ENCODE measurements around the gene ADGRB2.

Gene ADGRB2

GRCh38 chr1:31762323-31762722 is 1.8 kb downstream of the ADGRB2 start:
- no peak for DNase-seq

- no peak for DNase-seq
These were observed 2.3 kb downstream of the ADGRB2 start for GRCh38 chr1:31761883-31762282.

- peak; percentile 37 to 46 for DNase-seq
These were observed 3.4 kb downstream of the ADGRB2 start for GRCh38 chr1:31760471-31761470.

- no peak for DNase-seq
These were observed 4.7 kb downstream of the ADGRB2 start for GRCh38 chr1:31759298-31760023.

- DNase-seq: no peak
These were observed 5.3 kb downstream of the ADGRB2 start for GRCh38 chr1:31758823-31759222.

GRCh38 chr1:31757989-31758388 is 6.2 kb downstream of the ADGRB2 start:
- DNase-seq: no peak

- DNase-seq: no peak
These were observed 6.9 kb downstream of the ADGRB2 start for GRCh38 chr1:31757204-31757679.

GRCh38 chr1:31756578-31756977 is 7.6 kb downstream of the ADGRB2 start:
- DNase-seq: no peak

GRCh38 chr1:31755850-31756492 is 8.2 kb downstream of the ADGRB2 start:
- no peak for DNase-seq

GRCh38 chr1:31755197-31755611 is 8.9 kb downstream of the ADGRB2 start:
- DNase-seq: no peak

GRCh38 chr1:31754397-31754796 is 9.7 kb downstream of the ADGRB2 start:
- no peak for DNase-seq

- no peak for DNase-seq
These were observed 10.3 kb downstream of the ADGRB2 start for GRCh38 chr1:31753707-31754349.

GRCh38 chr1:31752952-31753475 is 11.1 kb downstream of the ADGRB2 start:
- no peak for DNase-seq

GRCh38 chr1:31752258-31752657 is 11.9 kb downstream of the ADGRB2 start:
- DNase-seq: no peak

GRCh38 chr1:31751822-31752241 is 12.3 kb downstream of the ADGRB2 start:
- DNase-seq: no peak

- no peak for DNase-seq
These were observed 13.2 kb downstream of the ADGRB2 start for GRCh38 chr1:31750858-31751510.

GRCh38 chr1:31749785-31750735 is 14.1 kb downstream of the ADGRB2 start:
- no peak for DNase-seq

GRCh38 chr1:31748365-31748764 is 15.8 kb downstream of the ADGRB2 start:
- DNase-seq: no peak

- DNase-seq: no peak
These were observed 16.8 kb downstream of the ADGRB2 start for GRCh38 chr1:31747304-31747703.

- DNase-seq: no peak
These were observed 17.5 kb downstream of the ADGRB2 start for GRCh38 chr1:31746687-31747086.
